H1 (cell line): ENCODE measurements around the gene GAS2. TPM values are rescaled to one million over a fixed set of nuclear protein-coding genes. Genes with fewer than 3 reads are reported as not detected.
A peak's percentile ranks its signal among the peaks of the same experiment; 100 is the strongest.

ENCODE experiments used
- CEBPB ChIP-seq: IDR thresholded peaks from 2 replicates; pipeline ENCODE4 v1.6.1; 2012; ENCODE audit warnings: low read depth, low read length
- CHD1 ChIP-seq: IDR thresholded peaks from 2 replicates; pipeline ENCODE4 v1.6.1; 2012; ENCODE audit warnings: low read depth, low read length, improper control_type of control experiment
- GTF2F1 ChIP-seq: IDR thresholded peaks from 2 replicates; pipeline ENCODE4 v1.6.1; 2012; ENCODE audit warnings: low read depth, low read length, improper control_type of control experiment, borderline replicate concordance
- HDAC2 ChIP-seq, 2 experiments: fragments of 300-600 bp in 1 of 2; sonication (generic) in 1 of 2; IDR thresholded peaks; 2 replicates each; pipeline ENCODE4 v1.6.1; 2011 to 2012; ENCODE audit warnings: low read depth in 2 of 2, low read length in 2 of 2, mild to moderate bottlenecking in 2 of 2, moderate library complexity in 2 of 2, borderline replicate concordance in 1 of 2, inconsistent platforms in 1 of 2
- HDAC6 ChIP-seq: IDR thresholded peaks from one replicate; pipeline ENCODE4 v1.7.1; 2012; ENCODE audit warnings: low read depth, mild to moderate bottlenecking, inconsistent platforms, low read length, moderate library complexity
- RAD21 ChIP-seq, 2 experiments: IDR thresholded peaks in 1 of 2; conservative IDR thresholded peaks in 1 of 2; 2 replicates each; pipeline ENCODE4 v1.6.1; 2011; ENCODE audit warnings: low read depth in 2 of 2, low read length in 2 of 2, improper control_type of control experiment in 1 of 2, inconsistent platforms in 1 of 2, mild to moderate bottlenecking in 1 of 2, moderate library complexity in 1 of 2
- RBBP5 ChIP-seq: IDR thresholded peaks from 2 replicates; pipeline ENCODE4 v1.7.1; 2012; ENCODE audit warnings: low read depth, mild to moderate bottlenecking, inconsistent platforms, low read length, moderate library complexity, borderline replicate concordance
- SIN3A ChIP-seq, 2 experiments: IDR thresholded peaks in 1 of 2; conservative IDR thresholded peaks in 1 of 2; 2 replicates each; pipeline ENCODE4 v1.6.1; 2011 to 2012; ENCODE audit warnings: low read length in 2 of 2, improper control_type of control experiment in 1 of 2, low read depth in 1 of 2, mild to moderate bottlenecking in 1 of 2
- TAF1 ChIP-seq: IDR thresholded peaks from 2 replicates; pipeline ENCODE4 v1.6.1; 2011; ENCODE audit warnings: mild to moderate bottlenecking, low read depth, low read length
- TAF7 ChIP-seq: optimal IDR thresholded peaks from 2 replicates; pipeline ENCODE3; 2011; ENCODE audit warnings: low read depth, mild to moderate bottlenecking, inconsistent platforms, low read length, moderate library complexity, borderline replicate concordance
- TCF12 ChIP-seq: IDR thresholded peaks from 2 replicates; pipeline ENCODE4 v1.6.1; 2011; ENCODE audit warnings: low read depth, mild to moderate bottlenecking, low read length
- polyA plus RNA-seq, 7 experiments: library from polyadenylated mRNA; depleted of rRNA in 3 of 7; stranded (reverse) in 5 of 7; unstranded in 2 of 7; fragments of >200 nt in 5 of 7; fragments of 200-250 nt in 2 of 7; gene quantifications; 1 replicate in 5 of 7; 2 replicates in 1 of 7; 4 replicates in 1 of 7; pipeline versions ENCODE4 v1.2.1 to v1.2.3, GENCODE V29; 2011 to 2013; ENCODE audit warnings: missing spikeins in 2 of 7, mixed read lengths in 2 of 7
- total RNA-seq: library from RNA; stranded (reverse); fragmentation: NEBNext Ultra II Directional; extraction: Animal tissue kit (Norgen Biotek cat#: 25700); gene quantifications from 2 replicates; pipeline ENCODE4 v1.2.1, GENCODE V29; 2021

Gene GAS2
- total and polyA plus RNA-seq, 2 of the 8 experiments (the other 6 are each of a cell fraction or from before 2014, with no cell fraction given), result 0.70 to 1.7 TPM

DNA sequence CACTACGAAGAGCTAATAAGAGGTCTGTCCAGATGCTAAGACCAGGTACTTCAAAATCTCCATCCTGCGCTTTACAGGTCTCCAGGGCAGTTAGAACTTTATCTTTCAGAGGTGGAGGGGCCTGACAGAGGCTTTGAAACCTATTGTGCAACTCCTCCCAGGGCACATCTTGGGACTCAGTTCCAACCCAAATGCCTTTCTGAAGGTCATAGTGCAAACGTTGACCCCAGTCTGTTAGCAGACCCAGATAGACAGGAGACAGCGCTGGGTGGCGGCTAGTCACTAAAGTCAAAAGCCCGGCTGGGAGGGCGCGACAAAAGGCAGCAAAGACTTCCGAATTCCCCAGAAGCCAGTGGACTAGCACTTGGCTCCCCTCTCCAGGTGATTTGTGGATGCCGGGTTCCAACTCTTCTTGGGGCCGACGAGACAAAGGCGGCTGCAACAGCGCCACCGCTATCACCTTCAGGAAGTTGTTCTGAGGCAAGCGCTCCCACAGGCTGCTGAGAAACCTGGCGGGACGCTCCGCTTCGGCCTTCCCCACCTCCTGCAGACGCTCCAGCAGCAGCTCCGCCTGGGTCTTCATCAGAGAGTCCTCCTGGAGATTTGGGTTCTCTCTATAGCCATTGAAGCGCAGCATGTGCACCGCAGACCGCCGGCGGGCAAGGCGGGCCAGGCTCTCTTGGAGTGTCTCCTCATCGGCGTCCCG, 41.5 kb upstream of the GAS2 start (continued):
- TF ChIP-seq TAF7 (no peak), RAD21 (IDR thresholded peaks at IDR 0.05 in 1 of 2, conservative IDR thresholded peaks at IDR 0.05 in 1 of 2; ENCODE audit: low read depth in 2 of 2, low read length in 2 of 2) (peak; percentile 40 to 44), GTF2F1 (no peak; the same call in 1 of the 2 replicates), CHD1 (no peak), HDAC6 (no peak), HDAC2 (IDR thresholded peaks at IDR 0.05; ENCODE audit: borderline replicate concordance in 1 of 2, low read depth in 2 of 2, low read length in 2 of 2) (peak; percentile 4 to 84; a peak in 1 of 4 replicates), SIN3A (conservative IDR thresholded peaks at IDR 0.05 in 1 of 2, IDR thresholded peaks at IDR 0.05 in 1 of 2; ENCODE audit: low read depth in 1 of 2, low read length in 2 of 2) (peak in 1 of 2 experiments; percentile 77; a peak in 1 of 4 replicates), TAF1 (peak; percentile 54; the same call in 1 of the 2 replicates), TCF12 (0 out of 2 replicates have a peak, but pooled peaks have one; percentile 26), RBBP5 (peak; percentile 51; the same call in 1 of the 2 replicates), CEBPB (peak; percentile 88)
